ENCODE measurements around the gene DVL1. TPM values are rescaled to one million over a fixed set of nuclear protein-coding genes. Genes with fewer than 3 reads are reported as not detected.
A peak's percentile ranks its signal among the peaks of the same experiment; 100 is the strongest.
"Not testable (repeated sequence)": the region's sequence is repeated elsewhere in the genome, so short reads cannot be mapped to it uniquely, and the experiment has no call there.

DVL1 gene
- total RNA-seq, 1 donor from 2014 or later, result 92.9 TPM

- H3K27ac Mint-ChIP-seq (ENCODE audit: unreplicated experiment), result peak overlapping the region; percentile 68
Observed at GRCh38 chr1:1318131-1318652, 31.0 kb downstream of the DVL1 start.

GRCh38 chr1:1317420-1317819 lies 31.8 kb downstream of the DVL1 start:
- Mint-ChIP-seq H3K36me3 (ENCODE audit: unreplicated experiment) (peaks cover 15% of the 10 kb centered on the region), H3K4me1 (ENCODE audit: unreplicated experiment) (peaks cover 17% of the 10 kb centered on the region), H3K4me3 (ENCODE audit: unreplicated experiment) (no peak overlapping the region), H3K27me3 (ENCODE audit: unreplicated experiment) (no peaks in the 10 kb centered on the region), H3K9me3 (ENCODE audit: unreplicated experiment) (no peaks in the 10 kb centered on the region), H3K27ac (ENCODE audit: unreplicated experiment) (peak overlapping the region; percentile 21)
- no peak for DNase-seq (ENCODE audit: extremely low spot score, unreplicated experiment)
- TF ChIP-seq CTCF (IDR thresholded peaks at IDR 0.05), result no peak

More at GRCh38 chr1:1318131-1318652, 31.0 kb downstream of the DVL1 start:
- Mint-ChIP-seq H3K4me1 (ENCODE audit: unreplicated experiment) (peaks cover 21% of the 10 kb centered on the region), H3K27me3 (ENCODE audit: unreplicated experiment) (no peaks in the 10 kb centered on the region), H3K4me3 (ENCODE audit: unreplicated experiment) (no peak overlapping the region), H3K9me3 (ENCODE audit: unreplicated experiment) (no peaks in the 10 kb centered on the region), H3K36me3 (ENCODE audit: unreplicated experiment) (peaks cover 15% of the 10 kb centered on the region)
- TF ChIP-seq CTCF (IDR thresholded peaks at IDR 0.05), result no peak
- DNase-seq (ENCODE audit: extremely low spot score, unreplicated experiment), result no peak

- H3K27me3 Mint-ChIP-seq (ENCODE audit: unreplicated experiment); H3K9me3 Mint-ChIP-seq (ENCODE audit: unreplicated experiment); DNase-seq (ENCODE audit: extremely low spot score, unreplicated experiment); H3K4me3 Mint-ChIP-seq (ENCODE audit: unreplicated experiment): not testable (repeated sequence)
- peak overlapping the region; percentile 18 for H3K27ac Mint-ChIP-seq (ENCODE audit: unreplicated experiment)
- peaks cover 15% of the 10 kb centered on the region for H3K36me3 Mint-ChIP-seq (ENCODE audit: unreplicated experiment)
- peaks cover 14% of the 10 kb centered on the region for H3K4me1 Mint-ChIP-seq (ENCODE audit: unreplicated experiment)
Observed at GRCh38 chr1:1316199-1316598, 33.0 kb downstream of the DVL1 start.

GRCh38 chr1:1315435-1315954 lies 33.7 kb downstream of the DVL1 start:
- Mint-ChIP-seq H3K27me3 (ENCODE audit: unreplicated experiment) (no peaks in the 10 kb centered on the region), H3K27ac (ENCODE audit: unreplicated experiment) (no peak overlapping the region), H3K4me3 (ENCODE audit: unreplicated experiment) (no peak overlapping the region), H3K4me1 (ENCODE audit: unreplicated experiment) (peaks cover 14% of the 10 kb centered on the region), H3K36me3 (ENCODE audit: unreplicated experiment) (peaks cover 17% of the 10 kb centered on the region), H3K9me3 (ENCODE audit: unreplicated experiment) (no peaks in the 10 kb centered on the region)
- no peak for DNase-seq (ENCODE audit: extremely low spot score, unreplicated experiment)
- TF ChIP-seq CTCF (IDR thresholded peaks at IDR 0.05), result no peak

- no peak for DNase-seq (ENCODE audit: extremely low spot score, unreplicated experiment)
- no peaks in the 10 kb centered on the region for H3K27me3 Mint-ChIP-seq (ENCODE audit: unreplicated experiment)
- no peak overlapping the region for H3K27ac Mint-ChIP-seq (ENCODE audit: unreplicated experiment)
- no peak overlapping the region for H3K4me3 Mint-ChIP-seq (ENCODE audit: unreplicated experiment)
- no peak for TF ChIP-seq CTCF (IDR thresholded peaks at IDR 0.05)
- peaks cover 13% of the 10 kb centered on the region for H3K36me3 Mint-ChIP-seq (ENCODE audit: unreplicated experiment)
- H3K4me1 Mint-ChIP-seq (ENCODE audit: unreplicated experiment), result peaks cover 14% of the 10 kb centered on the region
- no peaks in the 10 kb centered on the region for H3K9me3 Mint-ChIP-seq (ENCODE audit: unreplicated experiment)
Observed at GRCh38 chr1:1314678-1315335, 34.4 kb downstream of the DVL1 start.
